HL-60 (cell line): ENCODE data around the gene ZFAND3.
"Not testable (repeated sequence)": the region's sequence is repeated elsewhere in the genome, so short reads cannot be mapped to it uniquely, and the experiment has no call there.

Source experiments
- DNase-seq, 2 experiments: peaks; one replicate each; pipeline ENCODE4 v3.0.0-alpha.2; 2010 to 2020; ENCODE audit warnings: low read depth in 1 of 2, low spot score in 1 of 2
- H3K27ac ChIP-seq: fragments of 250-450 bp; sonication (Bioruptor Pico); replicated peaks from 2 replicates; pipeline ENCODE4 v1.5.1; 2020; ENCODE audit warnings: mild to moderate bottlenecking, moderate library complexity
- H3K27me3 ChIP-seq: fragments of 250-450 bp; sonication (Bioruptor Pico); 2 replicates; pipeline ENCODE4 v1.5.1; 2021; ENCODE audit warnings: mild to moderate bottlenecking, moderate library complexity; ENCODE audit not compliant: insufficient read depth, poor library complexity, severe bottlenecking
- H3K4me3 ChIP-seq: replicated peaks from 2 replicates; pipeline ENCODE4 v1.5.1; 2011; ENCODE audit warnings: mild to moderate bottlenecking, control low read depth, low read length; ENCODE audit not compliant: insufficient read depth
- CTCF ChIP-seq: IDR thresholded peaks from one replicate; pipeline ENCODE4 v1.5.1; 2011; ENCODE audit warnings: low read length, control low read depth, inconsistent platforms; ENCODE audit not compliant: insufficient read depth
- GABPA ChIP-seq: IDR thresholded peaks from 2 replicates; pipeline ENCODE4 v1.6.1; 2012; ENCODE audit warnings: low read depth
- POLR2AphosphoS5 ChIP-seq: IDR thresholded peaks from 2 replicates; pipeline ENCODE4 v1.6.1; 2012; ENCODE audit warnings: low read depth
- REST ChIP-seq: IDR thresholded peaks from 2 replicates; pipeline ENCODE4 v1.6.1; 2012; ENCODE audit warnings: low read depth; ENCODE audit not compliant: insufficient replicate concordance
- SPI1 ChIP-seq: IDR thresholded peaks from 2 replicates; pipeline ENCODE4 v1.6.1; 2012; ENCODE audit warnings: low read depth, mild to moderate bottlenecking, borderline replicate concordance

The ZFAND3 gene

GRCh38 chr6:37891072-37891471, 71.5 kb downstream of the ZFAND3 start:
- no peaks in the 10 kb centered on the region for H3K27me3 ChIP-seq
- H3K27ac ChIP-seq = no peak overlapping the region
- no peak overlapping the region for H3K4me3 ChIP-seq
- no peak for TF ChIP-seq SPI1
- no peak for TF ChIP-seq POLR2AphosphoS5
- no peak for TF ChIP-seq REST
- no peak for TF ChIP-seq CTCF
- no peak for TF ChIP-seq GABPA
- no peak for DNase-seq

GRCh38 chr6:37893257-37893656, 73.7 kb downstream of the ZFAND3 start:
- Histone ChIP-seq H3K4me3 (no peak overlapping the region), H3K27me3 (no peaks in the 10 kb centered on the region), H3K27ac (no peak overlapping the region)
- TF ChIP-seq GABPA (no peak), POLR2AphosphoS5 (no peak), CTCF (no peak), REST (no peak)
- no peak for DNase-seq

GRCh38 chr6:37893734-37894133, 74.2 kb downstream of the ZFAND3 start:
- DNase-seq, H3K4me3 ChIP-seq, H3K27me3 ChIP-seq, H3K27ac ChIP-seq: not testable (repeated sequence)

- Histone ChIP-seq H3K27me3 (no peaks in the 10 kb centered on the region), H3K4me3 (no peak overlapping the region), H3K27ac (no peak overlapping the region)
- no peak for DNase-seq
- TF ChIP-seq GABPA (no peak), REST (no peak)
These were observed 75.1 kb downstream of the ZFAND3 start for GRCh38 chr6:37894585-37894984.
